Adrenal gland (tissue), 5 donors: Measurements from ENCODE around the gene RBM47.

Experiments
- CTCF ChIP-seq, 6 experiments: fragments of 450-650 bp in 4 of 6; fragments of 200-600 bp in 2 of 6; sonication (generic) in 1 of 6; IDR thresholded peaks; 1 replicate in 5 of 6; 2 replicates in 1 of 6; pipeline versions ENCODE4 v1.5.1 to v1.8.0; 2016 to 2021; ENCODE audit warnings: antibody characterized with exemption in 6 of 6, mild to moderate bottlenecking in 2 of 6, moderate library complexity in 1 of 6
- POLR2A ChIP-seq, 2 donors: fragments of 450-650 bp; IDR thresholded peaks; one replicate each; pipeline ENCODE4 v1.6.1; 2017; ENCODE audit warnings: antibody characterized with exemption in 2 of 2, mild to moderate bottlenecking in 2 of 2, moderate library complexity in 1 of 2
- donor health status: DM: no; HTN: no; CAD: no.

- TF ChIP-seq CTCF (IDR thresholded peaks at IDR 0.05) (no peak), POLR2A (IDR thresholded peaks at IDR 0.05) (no peak)
Observed at GRCh38 chr4:40613456-40613855, 16.2 kb downstream of the RBM47 start.
